Mucosa of descending colon (tissue), 3 donors: ENCODE results near the gene BTK. TPM values are rescaled to one million over a fixed set of nuclear protein-coding genes. Genes with fewer than 3 reads are reported as not detected.
A peak's percentile ranks its signal among the peaks of the same experiment; 100 is the strongest.

Experiments
- ATAC-seq: fragments of 200-7000 bp; cut with Tn5 transposase; one replicate; pipeline ENCODE4 v1.9.1; 2020; ENCODE audit warnings: mild to moderate bottlenecking, moderate library complexity
- DNase-seq, 3 donors: peaks; one replicate each; pipeline ENCODE4 v3.0.0-alpha.2; 2020
- H3K36me3 ChIP-seq: fragments of 200-600 bp; one replicate; pipeline ENCODE4 v1.8.0; 2021; ENCODE audit warnings: low read depth, mild to moderate bottlenecking
- H3K4me1 ChIP-seq: fragments of 200-600 bp; one replicate; pipeline ENCODE4 v1.8.0; 2021; ENCODE audit warnings: low read depth, mild to moderate bottlenecking
- H3K4me3 ChIP-seq: fragments of 200-600 bp; one replicate; pipeline ENCODE4 v1.8.0; 2021; ENCODE audit warnings: mild to moderate bottlenecking
- H3K9me3 ChIP-seq: fragments of 200-600 bp; one replicate; pipeline ENCODE4 v1.8.0; 2021; ENCODE audit warnings: mild to moderate bottlenecking
- intact Hi-C, 2 donors: fragments of 100-400 bp; cut with DNase I in 1 of 2; cut with micrococcal nuclease in 1 of 2; formaldehyde crosslinking; loops; one replicate each; pipeline versions ENCODE4 v1.11.0 to v1.11.1; 2022; cut with DNase I, micrococcal nuclease
- total RNA-seq, 3 donors: library from RNA; stranded (reverse); fragmentation: NEBNext Ultra II Directional in 2 of 3; extraction: Animal tissue kit (Norgen Biotek cat#: 25700) in 2 of 3; gene quantifications; one replicate each; pipeline versions ENCODE4 v1.2.1 to v1.2.4, GENCODE V29; 2021 to 2023
- TF ChIP-seq, protein P1 (sequence below): fragments of 200-600 bp; IDR thresholded peaks from one replicate; pipeline ENCODE4 v1.8.0; 2022; ENCODE audit warnings: antibody characterized with exemption, mild to moderate bottlenecking
- donor health status: DM: no; HTN: no; CAD: no; lungs with moderate emphysema.
- donor health status: DM: no; HTN: no; CAD: no.
- donor health status: DM: no; HTN: yes; CAD: no.

The BTK gene
- total RNA-seq, 3 donors from 2014 or later, result 1.8 to 5.6 (median 5.0) TPM

DNA sequence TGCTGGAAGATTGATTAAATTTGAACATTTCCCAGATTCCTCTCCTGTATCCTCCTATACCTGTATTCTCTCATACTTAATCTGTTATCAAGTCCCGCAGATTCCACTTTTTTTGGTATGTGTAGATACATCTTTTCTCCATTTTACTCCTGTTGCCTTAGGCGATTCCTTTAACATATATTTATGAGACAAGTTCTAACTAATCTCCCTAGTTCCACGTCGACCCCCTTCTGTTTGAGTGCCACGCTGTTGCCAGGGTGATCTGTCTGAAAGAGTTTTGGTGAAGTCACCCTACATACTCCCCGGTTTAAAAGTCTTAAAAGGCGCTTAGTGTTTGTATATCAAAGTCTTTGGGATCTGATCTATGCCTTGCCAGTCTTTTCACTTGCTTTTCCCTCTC, 24.5 kb upstream of the BTK start:
- Histone ChIP-seq H3K36me3 (no peaks in the 10 kb centered on the region), H3K4me3 (no peak overlapping the region), H3K4me1 (no peaks in the 10 kb centered on the region), H3K9me3 (no peaks in the 10 kb centered on the region)
- TF ChIP-seq, protein P1, sequence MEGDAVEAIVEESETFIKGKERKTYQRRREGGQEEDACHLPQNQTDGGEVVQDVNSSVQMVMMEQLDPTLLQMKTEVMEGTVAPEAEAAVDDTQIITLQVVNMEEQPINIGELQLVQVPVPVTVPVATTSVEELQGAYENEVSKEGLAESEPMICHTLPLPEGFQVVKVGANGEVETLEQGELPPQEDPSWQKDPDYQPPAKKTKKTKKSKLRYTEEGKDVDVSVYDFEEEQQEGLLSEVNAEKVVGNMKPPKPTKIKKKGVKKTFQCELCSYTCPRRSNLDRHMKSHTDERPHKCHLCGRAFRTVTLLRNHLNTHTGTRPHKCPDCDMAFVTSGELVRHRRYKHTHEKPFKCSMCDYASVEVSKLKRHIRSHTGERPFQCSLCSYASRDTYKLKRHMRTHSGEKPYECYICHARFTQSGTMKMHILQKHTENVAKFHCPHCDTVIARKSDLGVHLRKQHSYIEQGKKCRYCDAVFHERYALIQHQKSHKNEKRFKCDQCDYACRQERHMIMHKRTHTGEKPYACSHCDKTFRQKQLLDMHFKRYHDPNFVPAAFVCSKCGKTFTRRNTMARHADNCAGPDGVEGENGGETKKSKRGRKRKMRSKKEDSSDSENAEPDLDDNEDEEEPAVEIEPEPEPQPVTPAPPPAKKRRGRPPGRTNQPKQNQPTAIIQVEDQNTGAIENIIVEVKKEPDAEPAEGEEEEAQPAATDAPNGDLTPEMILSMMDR, result no peak
- ATAC-seq, result no peak
- no peak for DNase-seq
- intact Hi-C loops, result no loop called here

GRCh38 chrX:101409043-101409442, 23.1 kb upstream of the BTK start:
- Histone ChIP-seq H3K36me3 (no peaks in the 10 kb centered on the region), H3K4me1 (no peaks in the 10 kb centered on the region), H3K4me3 (no peak overlapping the region), H3K9me3 (no peaks in the 10 kb centered on the region)
- intact Hi-C loops, result no loop called here
- TF ChIP-seq, protein P1, result no peak
- DNase-seq (no peak), ATAC-seq (peak; percentile 49)

- peak; percentile 11 for ATAC-seq
- TF ChIP-seq, protein P1, result no peak
- Histone ChIP-seq H3K9me3 (no peaks in the 10 kb centered on the region), H3K4me3 (peak overlapping the region; percentile 32), H3K4me1 (no peaks in the 10 kb centered on the region), H3K36me3 (no peaks in the 10 kb centered on the region)
- no peak for DNase-seq
- intact Hi-C loops, result no loop called here
Observed at GRCh38 chrX:101408532-101408841, 22.5 kb upstream of the BTK start.

DNA sequence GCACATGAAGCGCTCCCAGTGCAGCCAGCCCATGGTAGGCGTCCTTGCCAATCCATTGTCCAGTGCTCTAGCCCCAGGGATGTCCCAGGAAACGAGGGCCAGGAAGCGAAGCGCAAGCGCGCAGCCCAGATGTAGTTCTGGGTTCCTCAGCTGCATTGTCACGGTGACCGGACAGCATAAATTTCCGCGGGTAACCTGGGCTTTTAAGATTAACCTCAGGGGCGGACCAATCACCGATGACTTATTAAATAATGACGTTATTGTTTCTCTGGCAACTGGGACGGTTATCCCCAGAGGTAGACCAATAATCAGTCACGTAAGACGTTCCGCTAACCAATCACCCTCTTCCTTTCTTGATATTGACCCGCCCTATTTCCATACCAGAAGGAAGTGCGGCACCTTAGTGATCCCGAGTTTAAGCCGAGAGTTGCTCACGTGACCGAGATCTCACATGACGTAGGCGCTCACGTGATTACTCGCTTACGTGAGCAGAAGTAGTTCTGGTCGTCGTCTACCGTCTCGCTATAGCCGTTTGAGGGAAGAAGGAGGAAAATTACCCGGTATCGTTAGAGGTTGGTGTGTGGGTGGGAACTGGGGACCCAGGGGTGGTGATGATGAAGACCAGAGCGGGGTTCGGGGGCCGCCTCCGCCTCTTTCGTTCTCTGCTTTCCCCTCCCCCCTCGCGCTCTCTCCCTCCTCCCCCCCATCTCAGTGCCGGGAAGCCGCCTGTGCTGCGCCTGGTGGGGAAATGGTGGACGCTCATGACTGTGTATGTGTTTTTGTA, 21.9 kb upstream of the BTK start, which contains the start of the genes GLA and HNRNPH2:
TSS of gene GLA (minus strand) at position 178 of the 784 bp plus-strand sequence. CDS start at position 156, 22 bp downstream.
TSS of gene HNRNPH2 (plus strand) at position 475 of the 784 bp plus-strand sequence. CDS start 3,767 bp downstream, outside the sequence.
- Histone ChIP-seq H3K4me1 (no peaks in the 10 kb centered on the region), H3K9me3 (no peaks in the 10 kb centered on the region), H3K36me3 (no peaks in the 10 kb centered on the region), H3K4me3 (peak within 1 kb of the TSS; percentile 32)
- ATAC-seq, result peak; percentile 97
- intact Hi-C loops, result no loop called here
- peak; percentile 86 to 97 (median 91) for DNase-seq
- TF ChIP-seq, protein P1, result no peak

DNA sequence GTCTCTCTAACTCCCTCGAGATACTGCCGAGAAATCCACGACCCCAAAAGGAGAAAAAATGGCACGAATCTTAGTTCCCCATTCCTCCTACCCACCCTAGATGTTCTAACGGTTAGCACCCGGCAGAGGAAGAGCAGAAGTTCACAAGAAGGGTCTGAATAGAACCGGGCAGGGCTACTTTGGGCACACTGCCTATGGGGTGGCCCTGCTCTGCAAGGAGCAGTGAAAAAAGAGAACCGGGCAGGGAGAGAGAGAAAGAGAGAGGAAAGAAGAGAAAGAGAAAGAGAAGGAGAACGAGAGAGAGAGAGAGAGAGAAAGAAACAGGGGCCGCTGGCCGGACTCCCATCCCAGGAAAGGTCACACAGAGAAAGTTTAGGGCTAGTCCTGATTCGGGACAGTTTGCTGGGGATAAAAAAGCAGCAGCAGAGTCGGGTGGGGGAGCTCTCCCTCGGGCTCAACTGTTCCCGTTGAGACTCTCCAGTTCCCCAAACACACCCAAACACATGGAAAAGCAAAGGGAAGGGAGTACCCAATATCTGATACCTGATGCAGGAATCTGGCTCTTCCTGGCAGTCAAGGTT, 21.3 kb upstream of the BTK start:
- no peaks in the 10 kb centered on the region for H3K9me3 ChIP-seq
- H3K4me3 ChIP-seq, result peak overlapping the region; percentile 32
- peak in 1 of 3 donors; percentile 33 for DNase-seq
- ATAC-seq, result peak; percentile 7
- no peaks in the 10 kb centered on the region for H3K4me1 ChIP-seq
- TF ChIP-seq, protein P1, result no peak
- H3K36me3 ChIP-seq, result no peaks in the 10 kb centered on the region
- intact Hi-C loops, result no loop called here
